Measurements from ENCODE around the gene ZNF740.

The ZNF740 gene

GRCh38 chr12:53184828-53185227, 4.3 kb downstream of the ZNF740 start:
- Histone ChIP-seq H3K9me2 (ENCODE audit: low read depth, low read length) (no peaks in the 10 kb centered on the region), H3F3A (ENCODE audit: insufficient read depth, low read length) (0 out of 2 replicates have a peak, but pooled peaks cover 2% of the 10 kb centered on the region), H3K79me2 (ENCODE audit: insufficient read depth, low read length) (no peaks in the 10 kb centered on the region; the same call in 1 of the 2 replicates), H3K27ac (ENCODE audit: low read depth, low read length, poor library complexity, severe bottlenecking) (no peak overlapping the region), H3K27me3 (ENCODE audit: insufficient read depth, low read length) (no peaks in the 10 kb centered on the region), H3K4me3 (ENCODE audit: low read depth, low read length, poor library complexity, severe bottlenecking) (no peak overlapping the region), H3K4me1 (ENCODE audit: insufficient read depth, low read length, severe bottlenecking) (peaks cover 27% of the 10 kb centered on the region), H3K4me2 (ENCODE audit: low read length) (no peak overlapping the region), H4K20me1 (ENCODE audit: insufficient read depth, low read length) (no peaks in the 10 kb centered on the region), H3K9me3 (ENCODE audit: low read length) (no peaks in the 10 kb centered on the region), H3K9ac (ENCODE audit: low read length) (no peak overlapping the region), H2AFZ (ENCODE audit: low read length) (no peak overlapping the region), H3K36me3 (ENCODE audit: insufficient read depth, low read length) (peaks cover 74% of the 10 kb centered on the region)
- TF ChIP-seq EZH2 (IDR thresholded peaks at IDR 0.05; ENCODE audit: borderline replicate concordance, low read length) (no peak), CTCF (IDR thresholded peaks at IDR 0.05; ENCODE audit: low read length) (no peak)

- Histone ChIP-seq H3K27me3 (ENCODE audit: insufficient read depth, low read length) (no peaks in the 10 kb centered on the region), H3K9me2 (ENCODE audit: low read depth, low read length) (no peaks in the 10 kb centered on the region), H3K27ac (ENCODE audit: low read depth, low read length, poor library complexity, severe bottlenecking) (no peak overlapping the region), H3K79me2 (ENCODE audit: insufficient read depth, low read length) (no peaks in the 10 kb centered on the region; the same call in 1 of the 2 replicates), H3F3A (ENCODE audit: insufficient read depth, low read length) (0 out of 2 replicates have a peak, but pooled peaks cover 2% of the 10 kb centered on the region), H2AFZ (ENCODE audit: low read length) (no peak overlapping the region), H3K4me2 (ENCODE audit: low read length) (no peak overlapping the region), H3K4me1 (ENCODE audit: insufficient read depth, low read length, severe bottlenecking) (peaks cover 24% of the 10 kb centered on the region), H3K4me3 (ENCODE audit: low read depth, low read length, poor library complexity, severe bottlenecking) (no peak overlapping the region), H3K9me3 (ENCODE audit: low read length) (no peaks in the 10 kb centered on the region), H4K20me1 (ENCODE audit: insufficient read depth, low read length) (no peaks in the 10 kb centered on the region), H3K9ac (ENCODE audit: low read length) (no peak overlapping the region), H3K36me3 (ENCODE audit: insufficient read depth, low read length) (peaks cover 74% of the 10 kb centered on the region)
- no peak for TF ChIP-seq EZH2 (IDR thresholded peaks at IDR 0.05; ENCODE audit: borderline replicate concordance, low read length)
- no peak for TF ChIP-seq CTCF (IDR thresholded peaks at IDR 0.05; ENCODE audit: low read length)
Observed at GRCh38 chr12:53185582-53186153, 5.1 kb downstream of the ZNF740 start.

GRCh38 chr12:53186745-53187144, 6.2 kb downstream of the ZNF740 start:
- no peak overlapping the region for H3K4me3 ChIP-seq (ENCODE audit: low read depth, low read length, poor library complexity, severe bottlenecking)
- no peak overlapping the region for H2AFZ ChIP-seq (ENCODE audit: low read length)
- H3K4me2 ChIP-seq (ENCODE audit: low read length): no peak overlapping the region
- peaks cover 18% of the 10 kb centered on the region for H3K4me1 ChIP-seq (ENCODE audit: insufficient read depth, low read length, severe bottlenecking)
- 0 out of 2 replicates have a peak, but pooled peaks cover 2% of the 10 kb centered on the region for H3F3A ChIP-seq (ENCODE audit: insufficient read depth, low read length)
- no peaks in the 10 kb centered on the region for H3K79me2 ChIP-seq (ENCODE audit: insufficient read depth, low read length)
- H3K9me3 ChIP-seq (ENCODE audit: low read length): no peaks in the 10 kb centered on the region
- no peaks in the 10 kb centered on the region for H3K9me2 ChIP-seq (ENCODE audit: low read depth, low read length)
- peaks cover 81% of the 10 kb centered on the region for H3K36me3 ChIP-seq (ENCODE audit: insufficient read depth, low read length)
- H3K27me3 ChIP-seq (ENCODE audit: insufficient read depth, low read length): no peaks in the 10 kb centered on the region
- TF ChIP-seq EZH2 (IDR thresholded peaks at IDR 0.05; ENCODE audit: borderline replicate concordance, low read length) (no peak), CTCF (IDR thresholded peaks at IDR 0.05; ENCODE audit: low read length) (no peak)
- H4K20me1 ChIP-seq (ENCODE audit: insufficient read depth, low read length): no peaks in the 10 kb centered on the region
- no peak overlapping the region for H3K9ac ChIP-seq (ENCODE audit: low read length)
- H3K27ac ChIP-seq (ENCODE audit: low read depth, low read length, poor library complexity, severe bottlenecking): no peak overlapping the region
